Progenitor cell of endocrine pancreas (in vitro differentiated cells): ENCODE measurements around the gene CTCFL. TPM values are rescaled to one million over a fixed set of nuclear protein-coding genes. Genes with fewer than 3 reads are reported as not detected.
"Not testable (repeated sequence)": the region's sequence is repeated elsewhere in the genome, so short reads cannot be mapped to it uniquely, and the experiment has no call there.

Experiments
- DNase-seq: peaks from one replicate; pipeline ENCODE4 v3.0.0; 2021; ENCODE audit warnings: low spot score; ENCODE audit not compliant: unreplicated experiment
- H3K27ac Mint-ChIP-seq: 2 replicates; pipeline ENCODE4 v1.8.0; 2021; ENCODE audit warnings: mild to moderate bottlenecking, moderate library complexity, mixed read lengths
- H3K27me3 Mint-ChIP-seq: 2 replicates; pipeline ENCODE4 v1.8.0; 2021; ENCODE audit warnings: mixed read lengths
- H3K36me3 Mint-ChIP-seq: 2 replicates; pipeline ENCODE4 v1.8.0; 2022; ENCODE audit warnings: mixed read lengths; ENCODE audit not compliant: insufficient read depth
- H3K4me1 Mint-ChIP-seq: 2 replicates; pipeline ENCODE4 v1.8.0; 2021; ENCODE audit warnings: low read depth, mixed read lengths
- H3K4me3 Mint-ChIP-seq: 2 replicates; pipeline ENCODE4 v1.8.0; 2021; ENCODE audit warnings: low read depth, mild to moderate bottlenecking, moderate library complexity, mixed read lengths
- H3K9me3 Mint-ChIP-seq: 2 replicates; pipeline ENCODE4 v1.8.0; 2021; ENCODE audit warnings: low read depth, mixed read lengths
- total RNA-seq: library from RNA; stranded (reverse); gene quantifications from 2 replicates; pipeline ENCODE4 v1.2.1, GENCODE V29; 2021
- TF ChIP-seq, protein P1 (sequence below): fragments of 200-600 bp; sonication (generic); IDR thresholded peaks from one replicate; pipeline ENCODE4 v1.5.0; 2021; ENCODE audit warnings: antibody characterized with exemption, mild to moderate bottlenecking; ENCODE audit not compliant: unreplicated experiment

Gene CTCFL
- total RNA-seq, 1 donor from 2014 or later, result not detected

DNA sequence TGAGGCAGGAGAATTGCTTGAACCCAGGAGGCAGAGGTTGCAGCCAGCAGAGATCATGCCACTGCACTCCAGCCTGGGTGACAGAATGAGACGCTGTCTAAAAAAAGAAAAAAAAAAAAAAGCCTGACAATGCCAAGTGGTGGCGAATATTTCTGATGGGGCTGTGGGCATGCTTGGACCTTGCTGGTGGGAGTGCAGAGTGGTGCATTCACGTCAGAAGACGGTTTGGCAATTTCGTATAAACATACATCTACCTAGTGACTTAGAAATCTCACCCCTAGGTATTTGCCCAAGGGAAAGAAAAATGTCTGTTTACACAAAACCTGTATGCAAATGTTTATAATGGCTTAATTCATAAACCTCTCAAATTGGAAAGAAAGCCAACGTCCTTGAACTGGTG, 33.6 kb downstream of the CTCFL start:
- TF ChIP-seq, protein P1, sequence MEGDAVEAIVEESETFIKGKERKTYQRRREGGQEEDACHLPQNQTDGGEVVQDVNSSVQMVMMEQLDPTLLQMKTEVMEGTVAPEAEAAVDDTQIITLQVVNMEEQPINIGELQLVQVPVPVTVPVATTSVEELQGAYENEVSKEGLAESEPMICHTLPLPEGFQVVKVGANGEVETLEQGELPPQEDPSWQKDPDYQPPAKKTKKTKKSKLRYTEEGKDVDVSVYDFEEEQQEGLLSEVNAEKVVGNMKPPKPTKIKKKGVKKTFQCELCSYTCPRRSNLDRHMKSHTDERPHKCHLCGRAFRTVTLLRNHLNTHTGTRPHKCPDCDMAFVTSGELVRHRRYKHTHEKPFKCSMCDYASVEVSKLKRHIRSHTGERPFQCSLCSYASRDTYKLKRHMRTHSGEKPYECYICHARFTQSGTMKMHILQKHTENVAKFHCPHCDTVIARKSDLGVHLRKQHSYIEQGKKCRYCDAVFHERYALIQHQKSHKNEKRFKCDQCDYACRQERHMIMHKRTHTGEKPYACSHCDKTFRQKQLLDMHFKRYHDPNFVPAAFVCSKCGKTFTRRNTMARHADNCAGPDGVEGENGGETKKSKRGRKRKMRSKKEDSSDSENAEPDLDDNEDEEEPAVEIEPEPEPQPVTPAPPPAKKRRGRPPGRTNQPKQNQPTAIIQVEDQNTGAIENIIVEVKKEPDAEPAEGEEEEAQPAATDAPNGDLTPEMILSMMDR, result no peak
- Mint-ChIP-seq H3K27me3 (peaks cover 25% of the 10 kb centered on the region), H3K4me3 (no peak overlapping the region), H3K9me3 (no peaks in the 10 kb centered on the region), H3K27ac (no peak overlapping the region), H3K4me1 (peaks cover 2% of the 10 kb centered on the region), H3K36me3 (no peaks in the 10 kb centered on the region)
- no peak for DNase-seq

DNA sequence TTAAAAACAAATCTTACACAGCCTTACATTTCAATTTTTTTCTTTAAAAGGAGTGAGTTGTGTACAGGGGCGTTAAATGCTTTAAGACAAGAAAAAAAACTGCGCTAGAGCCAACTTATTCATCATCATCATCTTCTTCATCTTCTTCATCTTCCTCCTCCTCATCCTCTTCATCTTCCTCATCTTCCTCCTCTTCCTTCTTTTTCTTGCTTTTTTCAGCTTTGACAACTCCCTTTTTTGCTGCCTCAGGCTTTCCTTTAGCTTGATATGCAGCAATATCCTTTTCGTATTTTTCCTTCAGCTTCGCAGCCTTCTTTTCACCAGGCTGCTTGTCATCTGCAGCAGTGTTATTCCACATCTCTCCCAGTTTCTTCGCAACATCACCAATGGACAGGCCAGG, 36.7 kb downstream of the CTCFL start:
- H3K4me3 Mint-ChIP-seq, H3K27ac Mint-ChIP-seq, H3K4me1 Mint-ChIP-seq, DNase-seq, H3K36me3 Mint-ChIP-seq, H3K9me3 Mint-ChIP-seq: not testable (repeated sequence)
- H3K27me3 Mint-ChIP-seq, result peaks cover 14% of the 10 kb centered on the region

DNA sequence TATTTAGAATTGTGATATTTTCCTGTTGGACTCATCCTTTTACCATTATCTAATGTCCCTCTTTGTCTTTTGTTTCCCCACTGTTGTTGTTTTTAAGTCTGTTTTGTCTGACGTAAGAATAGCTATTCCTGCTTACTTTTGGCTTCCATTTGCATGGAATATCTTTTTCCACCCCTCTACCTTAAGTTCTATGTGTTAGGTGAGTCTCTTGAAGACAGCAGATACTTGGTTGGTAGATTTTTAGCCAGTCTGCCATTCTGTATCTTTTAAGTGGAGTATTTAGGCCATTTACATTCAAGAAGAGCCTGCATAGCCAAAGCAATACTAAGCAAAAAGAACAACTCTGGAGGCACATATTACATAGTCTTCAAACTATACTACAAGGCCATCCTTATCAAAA, 39.2 kb downstream of the CTCFL start:
- TF ChIP-seq, protein P1, result no peak
- Mint-ChIP-seq H3K27ac (no peak overlapping the region), H3K36me3 (no peaks in the 10 kb centered on the region), H3K4me1 (no peaks in the 10 kb centered on the region), H3K4me3 (no peak overlapping the region), H3K9me3 (no peaks in the 10 kb centered on the region), H3K27me3 (peaks cover 8% of the 10 kb centered on the region)
- DNase-seq, result no peak

DNA sequence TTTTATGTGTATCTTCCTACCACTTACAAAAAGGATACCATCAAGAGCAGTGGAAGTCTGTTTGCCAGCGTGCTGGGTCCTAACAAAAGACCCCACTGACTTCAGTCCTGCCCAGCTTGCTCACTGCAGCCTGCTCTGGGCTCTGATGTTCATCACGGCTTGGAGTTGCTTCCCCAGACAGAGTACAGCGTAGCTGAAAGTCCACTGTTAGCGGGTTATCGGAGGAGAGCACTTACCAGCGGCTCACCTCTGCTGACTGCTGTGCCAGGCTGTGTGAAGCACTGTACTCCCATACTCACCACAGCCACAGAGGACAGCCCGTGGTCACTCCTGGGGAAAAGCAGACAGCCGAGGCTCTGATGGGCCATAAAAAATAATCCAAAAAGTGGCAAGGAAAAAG, 40.2 kb downstream of the CTCFL start:
- Mint-ChIP-seq H3K27me3 (peaks cover 8% of the 10 kb centered on the region), H3K27ac (no peak overlapping the region), H3K9me3 (no peaks in the 10 kb centered on the region), H3K4me3 (no peak overlapping the region), H3K36me3 (no peaks in the 10 kb centered on the region), H3K4me1 (no peaks in the 10 kb centered on the region)
- DNase-seq, result no peak
- TF ChIP-seq, protein P1, result no peak

DNA sequence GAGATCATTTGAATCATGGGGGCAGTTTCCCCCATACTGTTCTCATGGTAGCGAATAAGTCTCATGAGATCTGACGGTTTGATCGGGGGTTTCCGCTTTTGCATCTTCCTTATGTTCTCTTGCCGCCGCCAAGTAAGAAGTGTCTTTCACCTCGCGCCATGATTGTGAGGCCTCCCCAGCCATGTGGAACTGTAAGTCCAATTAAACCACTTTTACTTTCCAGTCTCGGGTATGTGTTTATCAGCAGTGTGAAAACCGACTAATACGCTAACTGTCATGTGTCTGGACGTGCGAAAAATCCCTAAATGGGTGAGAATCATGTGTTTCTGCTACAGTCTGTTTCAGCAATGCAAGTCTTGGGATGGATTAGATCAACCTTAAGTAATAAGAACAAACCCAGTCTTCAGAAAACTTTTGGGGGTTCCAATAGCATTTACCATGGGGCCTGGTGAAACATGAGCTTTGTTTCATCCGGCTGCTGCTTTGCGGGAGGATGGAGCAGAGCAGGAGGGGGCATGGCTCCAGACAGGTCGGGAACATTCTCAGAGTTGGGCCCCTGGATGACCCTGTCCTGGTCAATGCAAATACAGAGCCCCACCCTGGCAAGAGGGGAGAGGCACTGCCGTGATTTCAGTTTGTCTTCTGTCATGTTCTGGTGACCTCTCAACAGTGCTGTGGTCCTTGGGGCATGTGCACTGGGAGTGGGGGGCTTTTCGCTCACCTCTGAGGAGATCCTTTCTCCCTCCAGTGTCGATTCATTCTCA, 41.5 kb downstream of the CTCFL start:
- Mint-ChIP-seq H3K27me3 (peaks cover 3% of the 10 kb centered on the region), H3K36me3 (no peaks in the 10 kb centered on the region), H3K9me3 (no peaks in the 10 kb centered on the region), H3K4me3 (no peak overlapping the region), H3K4me1 (no peaks in the 10 kb centered on the region), H3K27ac (no peak overlapping the region)
- TF ChIP-seq, protein P1, result no peak
- no peak for DNase-seq

DNA sequence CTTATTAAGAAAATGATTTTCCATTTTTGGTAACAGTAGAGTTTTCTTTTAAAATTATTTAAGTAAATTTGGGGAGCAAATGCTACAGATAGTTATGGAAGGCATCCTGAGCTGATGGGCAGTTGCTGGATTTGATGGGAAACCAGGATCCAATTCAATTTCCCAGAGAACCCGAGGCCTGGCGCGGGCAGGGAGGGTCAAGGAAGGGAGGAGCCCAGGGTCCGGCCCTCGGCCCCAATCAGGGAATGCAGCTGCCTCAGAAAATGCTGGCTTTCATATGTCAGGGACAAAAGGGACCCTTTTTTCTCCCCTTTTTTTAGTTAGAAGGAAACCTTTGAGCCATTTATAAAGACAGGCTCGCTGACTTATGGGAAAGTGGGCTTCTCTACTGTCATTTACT, 42.1 kb downstream of the CTCFL start:
- Mint-ChIP-seq H3K9me3 (no peaks in the 10 kb centered on the region), H3K4me1 (no peaks in the 10 kb centered on the region), H3K27me3 (peaks cover 7% of the 10 kb centered on the region), H3K4me3 (no peak overlapping the region), H3K36me3 (no peaks in the 10 kb centered on the region), H3K27ac (no peak overlapping the region)
- DNase-seq, result no peak
- TF ChIP-seq, protein P1, result no peak
